Immature natural killer cell (primary cell): ENCODE results near the gene MNT. TPM values are rescaled to one million over a fixed set of nuclear protein-coding genes. Genes with fewer than 3 reads are reported as not detected.

Source experiments
- DNase-seq, 3 donors: peaks; one replicate each; pipeline ENCODE4 v3.0.0; 2022; ENCODE audit warnings: mixed read lengths in 1 of 3
- H3K27ac Mint-ChIP-seq, 6 donors: one replicate each; pipeline ENCODE4 v1.8.0; 2020; ENCODE audit warnings: mixed read lengths in 6 of 6, mild to moderate bottlenecking in 5 of 6, inconsistent platforms in 4 of 6, moderate library complexity in 3 of 6
- H3K27me3 Mint-ChIP-seq, 3 donors: one replicate each; pipeline ENCODE4 v1.8.0; 2020 to 2021; ENCODE audit warnings: low read depth in 3 of 3, mild to moderate bottlenecking in 3 of 3, mixed read lengths in 3 of 3, moderate library complexity in 3 of 3, inconsistent platforms in 1 of 3
- H3K36me3 Mint-ChIP-seq, 3 donors: one replicate each; pipeline ENCODE4 v1.8.0; 2020; ENCODE audit warnings: mixed read lengths in 3 of 3, inconsistent platforms in 2 of 3, mild to moderate bottlenecking in 2 of 3
- H3K4me1 Mint-ChIP-seq, 2 donors: one replicate each; pipeline ENCODE4 v1.8.0; 2020; ENCODE audit warnings: inconsistent platforms in 2 of 2, mild to moderate bottlenecking in 2 of 2, mixed read lengths in 2 of 2, moderate library complexity in 1 of 2
- H3K4me3 Mint-ChIP-seq, 5 donors: one replicate each; pipeline ENCODE4 v1.8.0; 2020; ENCODE audit warnings: mild to moderate bottlenecking in 5 of 5, mixed read lengths in 5 of 5, inconsistent platforms in 3 of 5, moderate library complexity in 3 of 5
- H3K9me3 Mint-ChIP-seq, 6 donors: one replicate each; pipeline ENCODE4 v1.8.0; 2020; ENCODE audit warnings: mild to moderate bottlenecking in 6 of 6, mixed read lengths in 6 of 6, inconsistent platforms in 4 of 6, moderate library complexity in 3 of 6
- polyA plus RNA-seq, 3 donors: library from polyadenylated mRNA; unstranded; fragments of 300-500 nt; fragmentation: Illumina TruSeq; gene quantifications; one replicate each; pipeline ENCODE4 v1.2.3, GENCODE V29; 2021

The MNT gene
- polyA plus RNA-seq, 3 donors from 2014 or later = 0.10 to 1.1 (median 0.64) TPM

- Mint-ChIP-seq H3K9me3 (no peaks in the 10 kb centered on the region), H3K4me3 (no peak overlapping the region), H3K36me3 (peaks cover 0 to 7% (median 0%) of the 10 kb centered on the region in 3 donors), H3K4me1 (no peaks in the 10 kb centered on the region), H3K27me3 (peaks cover 0 to 7% (median 0%) of the 10 kb centered on the region in 3 donors), H3K27ac (no peak overlapping the region)
- DNase-seq = no peak
These were observed 35.7 kb downstream of the MNT start for GRCh38 chr17:2365132-2365531.

DNA sequence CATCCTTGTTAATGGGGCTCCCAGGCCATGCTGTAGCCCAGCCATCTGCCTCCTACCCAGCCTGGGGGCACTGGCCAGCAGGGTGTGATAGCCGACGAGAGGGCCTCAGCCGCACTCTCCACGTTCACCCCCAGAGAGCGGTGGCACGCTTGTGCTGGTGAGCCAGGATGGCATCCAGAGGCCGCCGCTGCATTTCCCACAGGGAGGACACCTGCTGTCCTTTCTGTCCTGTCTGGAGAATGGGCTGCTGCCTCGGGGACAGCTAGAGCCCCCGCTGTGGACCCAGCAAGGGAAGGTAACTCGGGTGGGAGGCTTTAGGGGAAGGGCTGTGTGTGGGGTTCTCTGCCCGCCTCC is 36.1 kb downstream of the MNT start:
- H3K9me3 Mint-ChIP-seq = no peaks in the 10 kb centered on the region
- H3K4me1 Mint-ChIP-seq = no peaks in the 10 kb centered on the region
- peaks cover 0 to 7% (median 0%) of the 10 kb centered on the region in 3 donors for H3K36me3 Mint-ChIP-seq
- no peak overlapping the region for H3K4me3 Mint-ChIP-seq
- H3K27ac Mint-ChIP-seq = no peak overlapping the region
- no peak for DNase-seq
- H3K27me3 Mint-ChIP-seq = peaks cover 0 to 7% (median 0%) of the 10 kb centered on the region in 3 donors

GRCh38 chr17:2363851-2364762 is 36.8 kb downstream of the MNT start:
- no peak for DNase-seq
- Mint-ChIP-seq H3K4me3 (no peak overlapping the region), H3K27me3 (peaks cover 0 to 7% (median 0%) of the 10 kb centered on the region in 3 donors), H3K36me3 (peaks cover 0 to 7% (median 0%) of the 10 kb centered on the region in 3 donors), H3K27ac (no peak overlapping the region), H3K4me1 (no peaks in the 10 kb centered on the region), H3K9me3 (no peaks in the 10 kb centered on the region)

GRCh38 chr17:2363318-2363717 is 37.5 kb downstream of the MNT start:
- peaks cover 0 to 7% (median 0%) of the 10 kb centered on the region in 3 donors for H3K27me3 Mint-ChIP-seq
- H3K27ac Mint-ChIP-seq = no peak overlapping the region
- H3K4me1 Mint-ChIP-seq = no peaks in the 10 kb centered on the region
- no peak overlapping the region for H3K4me3 Mint-ChIP-seq
- H3K9me3 Mint-ChIP-seq = no peaks in the 10 kb centered on the region
- DNase-seq = no peak
- peaks cover 0 to 7% (median 0%) of the 10 kb centered on the region in 3 donors for H3K36me3 Mint-ChIP-seq

GRCh38 chr17:2362881-2363280 is 38.0 kb downstream of the MNT start:
- H3K4me3 Mint-ChIP-seq = no peak overlapping the region
- no peak overlapping the region for H3K27ac Mint-ChIP-seq
- no peaks in the 10 kb centered on the region for H3K9me3 Mint-ChIP-seq
- peaks cover 0 to 7% (median 0%) of the 10 kb centered on the region in 3 donors for H3K36me3 Mint-ChIP-seq
- no peak for DNase-seq
- peaks cover 0 to 6% (median 0%) of the 10 kb centered on the region in 3 donors for H3K27me3 Mint-ChIP-seq
- no peaks in the 10 kb centered on the region for H3K4me1 Mint-ChIP-seq

DNA sequence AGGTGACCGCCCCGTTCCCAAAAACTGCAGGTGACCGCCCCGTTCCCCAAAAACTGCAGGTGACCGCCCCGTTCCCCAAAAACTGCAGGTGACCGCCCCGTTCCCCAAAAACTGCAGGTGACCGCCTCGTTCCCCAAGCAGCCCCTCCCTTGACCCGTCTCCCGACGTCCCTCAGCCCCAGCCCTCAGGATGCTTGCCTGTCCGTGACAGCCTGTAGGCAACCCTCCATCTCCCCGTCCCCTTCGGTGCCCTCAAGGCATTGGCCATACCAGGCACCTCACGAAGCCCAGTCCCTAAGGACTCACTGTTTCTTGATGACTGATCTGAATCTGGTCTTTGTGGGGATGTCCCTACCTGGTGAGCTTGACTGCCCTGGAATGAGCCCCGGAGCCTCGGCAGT is 38.4 kb downstream of the MNT start:
- Mint-ChIP-seq H3K27ac (no peak overlapping the region), H3K36me3 (peaks cover 0 to 7% (median 0%) of the 10 kb centered on the region in 3 donors), H3K9me3 (no peaks in the 10 kb centered on the region), H3K27me3 (peaks cover 0 to 6% (median 0%) of the 10 kb centered on the region in 3 donors), H3K4me1 (no peaks in the 10 kb centered on the region), H3K4me3 (no peak overlapping the region)
- no peak for DNase-seq

DNA sequence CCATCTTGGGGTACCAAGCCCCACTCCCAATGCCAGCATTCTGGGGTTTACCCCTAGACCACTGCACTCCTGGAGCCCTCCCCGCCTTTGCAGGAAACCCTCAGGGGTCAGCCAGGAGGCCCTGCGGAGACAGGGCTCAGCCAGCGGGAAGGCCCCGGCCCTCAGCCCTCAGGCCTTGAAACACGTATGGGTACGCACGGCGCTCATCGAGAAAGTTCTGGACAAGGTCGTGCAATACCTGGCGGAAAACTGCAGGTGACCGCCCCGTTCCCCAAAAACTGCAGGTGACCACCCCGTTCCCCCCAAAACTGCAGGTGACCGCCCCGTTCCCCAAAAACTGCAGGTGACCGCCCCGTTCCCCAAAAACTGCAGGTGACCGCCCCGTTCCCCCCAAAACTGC is 38.8 kb downstream of the MNT start:
- H3K27ac Mint-ChIP-seq = no peak overlapping the region

DNA sequence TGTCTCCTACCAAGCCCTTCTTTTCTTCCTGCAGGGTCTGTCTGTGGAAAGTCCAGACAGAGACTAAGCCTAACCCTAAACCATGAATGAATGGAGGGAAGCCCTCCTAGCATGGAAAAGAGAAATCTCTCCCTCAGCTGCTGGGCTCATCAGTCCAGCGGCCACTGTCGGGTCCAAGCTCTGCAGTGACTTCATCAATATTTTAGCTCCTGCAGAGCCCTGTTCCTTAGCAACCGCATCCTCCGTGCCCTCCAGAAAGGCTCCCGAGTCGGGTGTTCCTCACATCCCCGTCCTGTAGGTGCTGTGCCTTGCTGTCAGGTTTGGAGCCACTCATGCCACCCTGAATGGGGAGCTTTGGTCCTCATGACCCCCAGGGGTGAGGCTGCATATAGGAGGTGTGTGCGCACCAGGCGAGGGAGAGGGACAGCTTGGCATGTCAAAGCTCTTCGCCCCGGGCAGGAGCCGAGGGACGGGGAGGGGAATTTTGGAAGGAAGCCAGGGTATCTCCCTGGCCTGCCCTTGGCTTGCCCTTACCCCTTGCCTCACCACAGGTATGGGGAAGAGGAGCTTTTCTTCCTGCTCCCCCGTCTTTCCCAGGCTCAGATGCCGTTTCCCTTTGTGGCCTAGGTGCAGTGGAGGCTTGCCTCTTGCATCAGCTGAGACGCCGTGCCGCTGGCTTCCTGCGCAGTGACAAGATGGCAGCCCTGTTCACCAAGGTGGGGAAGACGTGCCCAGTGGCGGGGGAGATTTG is 39.7 kb downstream of the MNT start:
- no peaks in the 10 kb centered on the region for H3K9me3 Mint-ChIP-seq
- peaks cover 0 to 7% (median 0%) of the 10 kb centered on the region in 3 donors for H3K36me3 Mint-ChIP-seq
- no peak for DNase-seq
- no peak overlapping the region for H3K4me3 Mint-ChIP-seq
- H3K27ac Mint-ChIP-seq = no peak overlapping the region
- H3K4me1 Mint-ChIP-seq = no peaks in the 10 kb centered on the region
- H3K27me3 Mint-ChIP-seq = peaks cover 0 to 6% (median 0%) of the 10 kb centered on the region in 3 donors

More for the DNA sequence above, 38.8 kb downstream of the MNT start:
- peaks cover 0 to 6% (median 0%) of the 10 kb centered on the region in 3 donors for H3K27me3 Mint-ChIP-seq
- H3K4me1 Mint-ChIP-seq = no peaks in the 10 kb centered on the region
- no peak overlapping the region for H3K4me3 Mint-ChIP-seq
- DNase-seq = no peak
- H3K36me3 Mint-ChIP-seq = peaks cover 0 to 7% (median 0%) of the 10 kb centered on the region in 3 donors
- no peaks in the 10 kb centered on the region for H3K9me3 Mint-ChIP-seq

DNA sequence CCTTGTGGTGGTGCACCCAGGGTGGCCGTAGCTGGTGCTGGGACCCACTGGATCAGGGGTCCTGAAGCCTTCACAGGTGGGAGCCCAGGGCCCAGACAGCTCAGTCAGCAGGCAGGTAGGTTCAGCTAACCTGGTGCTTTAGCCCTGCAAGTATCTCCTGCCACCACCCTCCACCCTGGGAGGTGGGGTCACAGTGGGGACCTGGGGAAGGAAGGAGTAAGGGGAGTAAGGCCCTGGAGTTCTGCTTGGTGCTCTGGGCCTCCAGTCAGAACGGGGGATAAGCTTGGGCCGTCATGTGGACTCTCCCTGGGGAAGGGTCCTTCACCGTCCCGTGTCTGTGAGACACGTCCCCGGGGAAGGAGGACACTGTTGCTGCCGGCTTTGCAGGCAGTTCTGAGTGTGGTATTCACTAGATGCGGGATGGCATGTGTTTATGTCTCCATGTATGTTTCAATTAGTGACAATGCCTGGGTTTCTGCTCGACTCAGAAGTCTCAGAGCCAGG is 42.9 kb downstream of the MNT start:
- DNase-seq = no peak
- Mint-ChIP-seq H3K27me3 (peaks cover 0 to 7% (median 0%) of the 10 kb centered on the region in 3 donors), H3K9me3 (no peaks in the 10 kb centered on the region), H3K4me1 (peaks cover 16 to 17% of the 10 kb centered on the region in 2 donors), H3K4me3 (no peak overlapping the region), H3K36me3 (peaks cover 0 to 7% (median 0%) of the 10 kb centered on the region in 3 donors), H3K27ac (no peak overlapping the region)

GRCh38 chr17:2357237-2357636 is 43.6 kb downstream of the MNT start:
- peaks cover 0 to 7% (median 0%) of the 10 kb centered on the region in 3 donors for H3K27me3 Mint-ChIP-seq
- no peak for DNase-seq
- peaks cover 0 to 7% (median 0%) of the 10 kb centered on the region in 3 donors for H3K36me3 Mint-ChIP-seq
- no peaks in the 10 kb centered on the region for H3K9me3 Mint-ChIP-seq
- no peak overlapping the region for H3K27ac Mint-ChIP-seq
- peaks cover 16 to 20% of the 10 kb centered on the region in 2 donors for H3K4me1 Mint-ChIP-seq
- H3K4me3 Mint-ChIP-seq = no peak overlapping the region

- peaks cover 16 to 20% of the 10 kb centered on the region in 2 donors for H3K4me1 Mint-ChIP-seq
- H3K27me3 Mint-ChIP-seq = peaks cover 0 to 3% (median 0%) of the 10 kb centered on the region in 3 donors
- H3K4me3 Mint-ChIP-seq = no peak overlapping the region
- peak overlapping the region in 3 of 6 donors; percentile 28 to 73 (median 57) for H3K27ac Mint-ChIP-seq
- no peak for DNase-seq
- H3K9me3 Mint-ChIP-seq = no peaks in the 10 kb centered on the region
- no peaks in the 10 kb centered on the region for H3K36me3 Mint-ChIP-seq
These were observed 46.5 kb downstream of the MNT start for GRCh38 chr17:2354311-2354710.

GRCh38 chr17:2351269-2351668 is 49.6 kb downstream of the MNT start:
- DNase-seq = no peak
- no peaks in the 10 kb centered on the region for H3K36me3 Mint-ChIP-seq
- H3K27ac Mint-ChIP-seq = no peak overlapping the region
- H3K4me3 Mint-ChIP-seq = no peak overlapping the region
- no peaks in the 10 kb centered on the region for H3K9me3 Mint-ChIP-seq
- peaks cover 16 to 20% of the 10 kb centered on the region in 2 donors for H3K4me1 Mint-ChIP-seq
- peaks cover 0 to 5% (median 0%) of the 10 kb centered on the region in 3 donors for H3K27me3 Mint-ChIP-seq

DNA sequence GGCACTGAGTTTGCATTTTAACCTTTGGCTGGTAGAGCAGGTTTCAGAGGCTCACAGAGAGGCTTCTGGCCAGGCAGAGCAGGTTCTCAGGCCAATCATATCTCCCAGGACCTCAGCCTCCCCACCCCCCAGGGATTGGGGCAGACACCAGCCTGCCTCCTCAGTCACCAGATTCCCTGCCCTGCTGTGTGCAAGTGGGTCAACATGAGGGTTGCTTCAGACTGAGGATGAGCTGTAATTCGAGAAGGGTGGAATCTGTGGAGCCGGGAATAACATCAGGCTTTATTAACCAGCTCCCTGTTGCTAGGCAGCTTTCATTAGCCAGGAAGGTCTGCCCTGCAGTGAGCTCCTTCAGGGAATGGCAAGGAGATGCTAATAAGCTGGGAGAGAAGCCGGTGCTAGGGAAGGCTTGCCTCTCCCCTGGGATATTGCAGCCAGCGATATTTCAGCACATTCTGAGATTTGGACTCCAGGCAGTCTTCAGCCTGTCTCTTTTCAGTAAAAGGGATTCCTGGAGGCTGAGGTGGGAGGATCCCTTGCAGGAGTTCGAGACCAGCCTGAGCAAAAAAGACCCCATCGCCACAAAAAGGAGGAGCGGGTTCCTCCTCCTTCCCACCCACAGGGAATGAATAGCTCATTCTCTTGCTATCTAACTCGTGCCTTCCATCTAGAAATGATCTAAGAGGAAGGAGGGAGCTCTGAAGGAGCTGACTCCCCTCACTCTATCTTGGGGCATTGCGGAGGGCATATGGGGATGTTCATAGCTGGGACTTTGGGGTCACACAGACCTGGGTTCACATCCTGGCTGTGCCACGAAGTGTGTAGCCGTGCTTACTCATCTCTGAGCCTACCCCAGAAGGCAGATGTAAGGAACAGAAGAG is 52.8 kb downstream of the MNT start:
- Mint-ChIP-seq H3K4me3 (no peak overlapping the region), H3K27me3 (peaks cover 0 to 4% (median 2%) of the 10 kb centered on the region in 3 donors), H3K4me1 (peaks cover 1 to 3% of the 10 kb centered on the region in 2 donors), H3K27ac (no peak overlapping the region), H3K36me3 (peaks cover 0 to 5% (median 4%) of the 10 kb centered on the region in 3 donors), H3K9me3 (no peaks in the 10 kb centered on the region)
- no peak for DNase-seq
